HG03520 (cell line): ENCODE measurements around the gene ICE2.

Experiments
- ATAC-seq: cut with Tn5 transposase; IDR thresholded peaks from one replicate; pipeline ENCODE4 v1.9.1; 2021; ENCODE audit warnings: mild to moderate bottlenecking, moderate library complexity; ENCODE audit not compliant: unreplicated experiment

Gene ICE2

GRCh38 chr15:60478566-60479360 lies at the start of gene ICE2:
ICE2 (minus strand) TSS chr15:60479142; CDS start chr15:60477977, 1,165 bp downstream.
- ATAC-seq: peak; percentile 80

- no peak for ATAC-seq
These were observed 49.6 kb upstream of the ICE2 start for GRCh38 chr15:60528530-60528929.

- ATAC-seq: no peak
These were observed 48.5 kb upstream of the ICE2 start for GRCh38 chr15:60527456-60527855.

GRCh38 chr15:60526127-60526616 lies 47.2 kb upstream of the ICE2 start:
- ATAC-seq: no peak

GRCh38 chr15:60525341-60526039 lies 46.5 kb upstream of the ICE2 start:
- ATAC-seq: no peak

GRCh38 chr15:60523056-60523455 lies 44.1 kb upstream of the ICE2 start:
- ATAC-seq: no peak

GRCh38 chr15:60520825-60521368 lies 42.0 kb upstream of the ICE2 start:
- no peak for ATAC-seq

GRCh38 chr15:60520013-60520824 lies 41.3 kb upstream of the ICE2 start:
- no peak for ATAC-seq

- ATAC-seq: no peak
These were observed 40.3 kb upstream of the ICE2 start for GRCh38 chr15:60519218-60519617.

GRCh38 chr15:60518511-60518910 lies 39.6 kb upstream of the ICE2 start:
- ATAC-seq: no peak

- no peak for ATAC-seq
These were observed 35.4 kb upstream of the ICE2 start for GRCh38 chr15:60514261-60514881.

GRCh38 chr15:60513676-60514075 lies 34.7 kb upstream of the ICE2 start:
- ATAC-seq: no peak

- no peak for ATAC-seq
These were observed 34.0 kb upstream of the ICE2 start for GRCh38 chr15:60512937-60513336.

- no peak for ATAC-seq
These were observed 32.5 kb upstream of the ICE2 start for GRCh38 chr15:60511351-60512031.

GRCh38 chr15:60510006-60510405 lies 31.1 kb upstream of the ICE2 start:
- ATAC-seq: no peak

- ATAC-seq: no peak
These were observed 30.5 kb upstream of the ICE2 start for GRCh38 chr15:60509470-60509869.

- no peak for ATAC-seq
These were observed 29.5 kb upstream of the ICE2 start for GRCh38 chr15:60508442-60508841.

- peak; percentile 71 for ATAC-seq
These were observed 28.9 kb upstream of the ICE2 start for GRCh38 chr15:60507596-60508424.

- no peak for ATAC-seq
These were observed 17.9 kb upstream of the ICE2 start for GRCh38 chr15:60496853-60497252.
